IPS-NIHi7 (cell line): ENCODE measurements around the gene DNMT3A.

Experiments
- DNase-seq: peaks from one replicate; pipeline ENCODE4 v3.0.0; 2012; ENCODE audit warnings: mixed read lengths; ENCODE audit errors: extremely low spot score

DNMT3A gene

GRCh38 chr2:25373269-25373981 is 31.7 kb upstream of the DNMT3A start:
- no peak for DNase-seq

- no peak for DNase-seq
Observed at GRCh38 chr2:25372405-25373268, 30.9 kb upstream of the DNMT3A start.

GRCh38 chr2:25371253-25372241 is 29.8 kb upstream of the DNMT3A start:
- no peak for DNase-seq

- no peak for DNase-seq
Observed at GRCh38 chr2:25369876-25370275, 28.2 kb upstream of the DNMT3A start.

- DNase-seq, result no peak
Observed at GRCh38 chr2:25369439-25369838, 27.7 kb upstream of the DNMT3A start.

- no peak for DNase-seq
Observed at GRCh38 chr2:25368660-25369059, 26.9 kb upstream of the DNMT3A start.

GRCh38 chr2:25367296-25367695 is 25.6 kb upstream of the DNMT3A start:
- no peak for DNase-seq

- no peak for DNase-seq
Observed at GRCh38 chr2:25366629-25367028, 24.9 kb upstream of the DNMT3A start.

- DNase-seq, result no peak
Observed at GRCh38 chr2:25365241-25365640, 23.5 kb upstream of the DNMT3A start.

GRCh38 chr2:25363733-25364132 is 22.0 kb upstream of the DNMT3A start:
- DNase-seq, result no peak

GRCh38 chr2:25362434-25363145 is 20.9 kb upstream of the DNMT3A start:
- DNase-seq, result no peak

GRCh38 chr2:25362049-25362433 is 20.3 kb upstream of the DNMT3A start:
- DNase-seq, result peak; percentile 94

- no peak for DNase-seq
Observed at GRCh38 chr2:25361261-25362048, 19.7 kb upstream of the DNMT3A start.

- DNase-seq, result no peak
Observed at GRCh38 chr2:25358836-25359235, 17.1 kb upstream of the DNMT3A start.

- DNase-seq, result no peak
Observed at GRCh38 chr2:25358249-25358815, 16.6 kb upstream of the DNMT3A start.

- no peak for DNase-seq
Observed at GRCh38 chr2:25356088-25356487, 14.4 kb upstream of the DNMT3A start.

- no peak for DNase-seq
Observed at GRCh38 chr2:25355270-25355669, 13.5 kb upstream of the DNMT3A start.

- no peak for DNase-seq
Observed at GRCh38 chr2:25354116-25354515, 12.4 kb upstream of the DNMT3A start.

GRCh38 chr2:25349397-25349796 is 7.7 kb upstream of the DNMT3A start:
- DNase-seq, result no peak

- DNase-seq, result no peak
Observed at GRCh38 chr2:25347846-25348245, 6.1 kb upstream of the DNMT3A start.
